ENCODE measurements around the gene FOXK2.

GRCh38 chr17:82619641-82620040, 100.1 kb downstream of the FOXK2 start:
- TF ChIP-seq, protein P1, sequence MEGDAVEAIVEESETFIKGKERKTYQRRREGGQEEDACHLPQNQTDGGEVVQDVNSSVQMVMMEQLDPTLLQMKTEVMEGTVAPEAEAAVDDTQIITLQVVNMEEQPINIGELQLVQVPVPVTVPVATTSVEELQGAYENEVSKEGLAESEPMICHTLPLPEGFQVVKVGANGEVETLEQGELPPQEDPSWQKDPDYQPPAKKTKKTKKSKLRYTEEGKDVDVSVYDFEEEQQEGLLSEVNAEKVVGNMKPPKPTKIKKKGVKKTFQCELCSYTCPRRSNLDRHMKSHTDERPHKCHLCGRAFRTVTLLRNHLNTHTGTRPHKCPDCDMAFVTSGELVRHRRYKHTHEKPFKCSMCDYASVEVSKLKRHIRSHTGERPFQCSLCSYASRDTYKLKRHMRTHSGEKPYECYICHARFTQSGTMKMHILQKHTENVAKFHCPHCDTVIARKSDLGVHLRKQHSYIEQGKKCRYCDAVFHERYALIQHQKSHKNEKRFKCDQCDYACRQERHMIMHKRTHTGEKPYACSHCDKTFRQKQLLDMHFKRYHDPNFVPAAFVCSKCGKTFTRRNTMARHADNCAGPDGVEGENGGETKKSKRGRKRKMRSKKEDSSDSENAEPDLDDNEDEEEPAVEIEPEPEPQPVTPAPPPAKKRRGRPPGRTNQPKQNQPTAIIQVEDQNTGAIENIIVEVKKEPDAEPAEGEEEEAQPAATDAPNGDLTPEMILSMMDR (IDR thresholded peaks at IDR 0.05): no peak
- no peak for TF ChIP-seq POLR2A (IDR thresholded peaks at IDR 0.05)

Measured in uterus (tissue), 2 donors.